ENCODE measurements around the gene CSTA. TPM values are rescaled to one million over a fixed set of nuclear protein-coding genes. Genes with fewer than 3 reads are reported as not detected.
A peak's percentile ranks its signal among the peaks of the same experiment; 100 is the strongest.

The CSTA gene
- total and polyA plus RNA-seq, 8 donors: 0.73 to 19.8 (median 1.0) TPM

DNA sequence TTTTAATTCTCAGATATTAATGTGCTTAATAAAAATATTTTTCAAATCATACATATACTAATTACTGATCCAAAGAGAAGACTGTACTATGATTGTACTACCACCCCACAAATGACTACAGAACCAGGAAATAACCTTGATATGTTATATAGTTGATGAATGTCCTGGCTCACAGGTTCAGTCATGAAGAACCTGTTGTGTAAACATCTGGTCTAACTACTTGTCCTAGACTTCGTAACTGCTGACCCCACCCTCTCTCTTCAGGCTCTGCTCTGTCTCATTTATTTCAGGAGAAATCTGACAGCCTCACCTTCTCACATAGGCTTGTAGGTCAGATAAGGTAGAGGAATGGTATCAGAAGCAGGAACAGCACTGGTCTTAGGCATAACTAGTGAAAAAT is 14.7 kb upstream of the CSTA start:
- no peak overlapping the region for H3K4me3 ChIP-seq
- intact Hi-C loops (cut with DNase I): no loop called here
- no peaks in the 10 kb centered on the region for H3K9me3 ChIP-seq
- DNase-seq: no peak
- H3K27ac ChIP-seq: no peak overlapping the region
- H3K27me3 ChIP-seq: no peaks in the 10 kb centered on the region
- TF ChIP-seq, protein P1, sequence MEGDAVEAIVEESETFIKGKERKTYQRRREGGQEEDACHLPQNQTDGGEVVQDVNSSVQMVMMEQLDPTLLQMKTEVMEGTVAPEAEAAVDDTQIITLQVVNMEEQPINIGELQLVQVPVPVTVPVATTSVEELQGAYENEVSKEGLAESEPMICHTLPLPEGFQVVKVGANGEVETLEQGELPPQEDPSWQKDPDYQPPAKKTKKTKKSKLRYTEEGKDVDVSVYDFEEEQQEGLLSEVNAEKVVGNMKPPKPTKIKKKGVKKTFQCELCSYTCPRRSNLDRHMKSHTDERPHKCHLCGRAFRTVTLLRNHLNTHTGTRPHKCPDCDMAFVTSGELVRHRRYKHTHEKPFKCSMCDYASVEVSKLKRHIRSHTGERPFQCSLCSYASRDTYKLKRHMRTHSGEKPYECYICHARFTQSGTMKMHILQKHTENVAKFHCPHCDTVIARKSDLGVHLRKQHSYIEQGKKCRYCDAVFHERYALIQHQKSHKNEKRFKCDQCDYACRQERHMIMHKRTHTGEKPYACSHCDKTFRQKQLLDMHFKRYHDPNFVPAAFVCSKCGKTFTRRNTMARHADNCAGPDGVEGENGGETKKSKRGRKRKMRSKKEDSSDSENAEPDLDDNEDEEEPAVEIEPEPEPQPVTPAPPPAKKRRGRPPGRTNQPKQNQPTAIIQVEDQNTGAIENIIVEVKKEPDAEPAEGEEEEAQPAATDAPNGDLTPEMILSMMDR (IDR thresholded peaks at IDR 0.05): no peak
- H3K36me3 ChIP-seq: no peaks in the 10 kb centered on the region
- peaks cover 0 to 6% of the 10 kb centered on the region in 2 donors for H3K4me1 ChIP-seq
- peak; percentile 42 for ATAC-seq

DNA sequence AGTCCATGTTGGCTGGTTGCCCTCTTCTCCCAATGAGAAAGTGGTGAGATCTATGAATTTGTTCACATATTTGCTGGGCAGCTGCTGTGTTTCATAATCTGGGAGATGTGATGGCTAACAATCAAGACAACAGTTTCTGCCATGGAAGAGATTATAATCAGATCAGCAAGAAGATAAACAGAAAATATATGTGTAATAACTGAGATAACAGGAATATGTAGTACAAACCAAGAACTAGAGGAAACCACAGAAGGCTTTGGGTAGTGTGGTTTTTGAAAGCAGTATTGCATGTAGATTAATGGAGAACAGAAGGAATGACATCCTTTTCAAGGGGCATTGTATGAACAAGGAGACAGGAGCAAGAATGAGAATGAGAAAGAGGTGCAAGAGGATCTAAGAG is 12.2 kb upstream of the CSTA start:
- Histone ChIP-seq H3K36me3 (no peaks in the 10 kb centered on the region), H3K27me3 (no peaks in the 10 kb centered on the region), H3K4me3 (no peak overlapping the region), H3K4me1 (peaks cover 0 to 1% of the 10 kb centered on the region in 2 donors), H3K27ac (no peak overlapping the region), H3K9me3 (no peaks in the 10 kb centered on the region)
- DNase-seq: no peak
- intact Hi-C loops (cut with DNase I): no loop called here
- TF ChIP-seq, protein P1 (IDR thresholded peaks at IDR 0.05): no peak
- no peak for ATAC-seq

DNA sequence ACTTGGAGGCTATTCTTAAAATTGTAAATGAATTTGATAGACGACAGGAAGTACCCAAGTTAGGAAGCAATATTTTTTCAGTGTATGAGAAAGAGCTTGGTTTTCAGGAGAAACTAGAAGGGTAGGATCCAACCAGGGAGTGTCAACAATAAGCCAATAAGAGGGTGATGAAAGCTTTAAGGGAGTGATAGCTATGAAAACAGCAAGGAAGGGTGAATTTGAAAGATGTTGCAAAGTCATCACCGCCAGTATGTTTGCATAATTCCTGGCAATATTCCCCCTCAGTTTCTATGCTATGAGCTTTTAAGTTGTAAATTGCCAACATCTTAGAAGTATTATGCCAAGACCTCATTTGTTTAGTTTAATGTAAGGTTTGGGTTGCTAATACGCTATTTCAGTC is 11.8 kb upstream of the CSTA start:
- no peaks in the 10 kb centered on the region for H3K9me3 ChIP-seq
- no peak for ATAC-seq

DNA sequence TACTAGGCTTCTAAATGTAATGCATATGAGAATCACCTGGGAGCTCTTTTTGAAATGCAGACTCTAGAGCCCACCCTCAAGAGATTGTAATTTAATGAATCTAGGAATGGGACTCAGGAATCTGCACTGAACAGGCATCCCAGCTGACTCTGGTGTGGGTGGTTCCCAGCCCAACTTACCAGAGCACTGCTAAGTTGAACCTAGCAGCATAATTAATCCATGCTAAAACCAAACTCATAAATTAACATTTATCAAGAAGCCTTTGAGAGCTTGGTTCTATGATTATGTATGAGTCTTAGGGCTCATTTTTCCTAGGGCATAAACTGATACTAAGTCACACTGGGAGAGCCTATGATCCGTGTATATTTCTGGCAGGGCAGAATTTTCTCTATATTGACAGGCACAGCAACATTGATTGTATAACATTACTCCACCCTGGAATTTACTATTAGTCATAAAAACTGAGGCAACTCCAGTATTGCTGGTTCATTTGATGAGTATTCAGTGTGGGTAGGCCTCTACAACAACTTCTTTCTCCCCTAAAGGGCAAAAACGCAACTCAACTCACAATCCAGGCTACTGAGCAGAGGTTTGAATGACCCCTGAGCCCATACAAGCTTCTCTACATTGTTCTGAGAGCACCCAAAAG is 10.7 kb upstream of the CSTA start:
- TF ChIP-seq, protein P1 (IDR thresholded peaks at IDR 0.05): no peak
- H3K27me3 ChIP-seq: no peaks in the 10 kb centered on the region

More for the DNA sequence above, 11.8 kb upstream of the CSTA start:
- intact Hi-C loops (cut with DNase I): no loop called here
- TF ChIP-seq, protein P1 (IDR thresholded peaks at IDR 0.05): no peak
- H3K36me3 ChIP-seq: no peaks in the 10 kb centered on the region
- H3K27ac ChIP-seq: no peak overlapping the region
- H3K27me3 ChIP-seq: no peaks in the 10 kb centered on the region
- H3K4me3 ChIP-seq: no peak overlapping the region
- no peaks in the 10 kb centered on the region for H3K4me1 ChIP-seq
- DNase-seq: peak in 2 of 4 donors; percentile 36 to 56

DNA sequence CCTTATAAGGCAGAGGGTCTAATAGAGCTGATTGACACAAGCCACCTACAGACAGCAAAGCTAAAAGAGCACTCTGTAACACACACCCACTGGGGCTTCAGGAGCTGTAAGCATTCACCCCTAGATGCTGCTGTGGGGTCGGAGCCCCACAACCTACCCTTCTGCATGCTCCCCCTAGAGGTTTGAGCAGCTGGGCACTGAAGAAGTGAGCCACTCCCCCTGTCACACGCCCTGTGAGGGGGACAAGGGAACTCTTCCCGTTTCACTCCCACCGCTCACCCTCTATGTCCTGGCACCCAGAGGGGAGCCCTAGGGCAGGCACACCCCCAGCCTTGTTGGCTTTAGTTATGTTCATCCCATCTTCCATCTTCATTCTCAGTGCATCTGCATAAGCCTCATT is 9.4 kb upstream of the CSTA start:
- intact Hi-C loops (cut with DNase I): no loop called here
- no peaks in the 10 kb centered on the region for H3K27me3 ChIP-seq
- no peak for ATAC-seq
- H3K27ac ChIP-seq: no peak overlapping the region
- TF ChIP-seq, protein P1 (IDR thresholded peaks at IDR 0.05): no peak
- peaks cover 0 to 5% of the 10 kb centered on the region in 2 donors for H3K9me3 ChIP-seq
- no peaks in the 10 kb centered on the region for H3K4me1 ChIP-seq
- no peak overlapping the region for H3K4me3 ChIP-seq
- no peak for DNase-seq
- no peaks in the 10 kb centered on the region for H3K36me3 ChIP-seq

More for the DNA sequence above, 10.7 kb upstream of the CSTA start:
- Histone ChIP-seq H3K4me3 (no peak overlapping the region), H3K36me3 (no peaks in the 10 kb centered on the region), H3K4me1 (no peaks in the 10 kb centered on the region), H3K27ac (no peak overlapping the region), H3K9me3 (peaks cover 0 to under 1% of the 10 kb centered on the region in 2 donors)
- intact Hi-C loops (cut with DNase I): no loop called here
- no peak for DNase-seq
- ATAC-seq: no peak
